Lung (tissue), 12 donors: Measurements from ENCODE around the gene CNGA4. TPM values are rescaled to one million over a fixed set of nuclear protein-coding genes. Genes with fewer than 3 reads are reported as not detected.

Source experiments
- ATAC-seq: fragments of 200-7000 bp; cut with Tn5 transposase; one replicate; pipeline ENCODE4 v1.9.1; 2020; ENCODE audit warnings: moderate number of reproducible peaks; ENCODE audit not compliant: insufficient read depth, low FRiP score
- DNase-seq, 3 donors: peaks; one replicate each; pipeline ENCODE4 v3.0.0-alpha.2; 2013 to 2017
- H3K27ac ChIP-seq, 2 donors: one replicate each; pipeline ENCODE4 v1.5.1; 2013; ENCODE audit warnings: mild to moderate bottlenecking in 2 of 2, moderate library complexity in 2 of 2, control low read depth in 1 of 2, inconsistent platforms in 1 of 2, low read depth in 1 of 2, low read length in 1 of 2
- H3K27me3 ChIP-seq, 3 donors: one replicate each; pipeline ENCODE4 v1.5.1; 2013; ENCODE audit warnings: low read length in 2 of 3; ENCODE audit not compliant: control insufficient read depth in 3 of 3, insufficient read depth in 3 of 3
- H3K36me3 ChIP-seq, 4 donors: one replicate each; pipeline ENCODE4 v1.5.1; 2013; ENCODE audit warnings: low read length in 4 of 4, mild to moderate bottlenecking in 1 of 4, moderate library complexity in 1 of 4; ENCODE audit not compliant: control insufficient read depth in 4 of 4, insufficient read depth in 4 of 4
- H3K4me1 ChIP-seq, 5 donors: one replicate each; pipeline ENCODE4 v1.5.1; 2013; ENCODE audit warnings: low read length in 5 of 5, mild to moderate bottlenecking in 2 of 5, moderate library complexity in 1 of 5; ENCODE audit not compliant: control insufficient read depth in 5 of 5, insufficient read depth in 5 of 5
- H3K4me3 ChIP-seq: one replicate; pipeline ENCODE4 v1.5.1; 2013; ENCODE audit warnings: mild to moderate bottlenecking, control low read depth, moderate library complexity
- H3K9ac ChIP-seq, 2 donors: one replicate each; pipeline ENCODE4 v1.5.1; 2013; ENCODE audit warnings: low read length in 2 of 2, control low read depth in 1 of 2; ENCODE audit not compliant: insufficient read depth in 1 of 2
- H3K9me3 ChIP-seq, 4 donors: one replicate each; pipeline ENCODE4 v1.5.1; 2013; ENCODE audit warnings: low read length in 3 of 4, mild to moderate bottlenecking in 1 of 4, moderate library complexity in 1 of 4; ENCODE audit not compliant: control insufficient read depth in 4 of 4, insufficient read depth in 3 of 4
- CTCF ChIP-seq: IDR thresholded peaks from 2 replicates; pipeline ENCODE4 v1.5.1; 2012; ENCODE audit warnings: mild to moderate bottlenecking; ENCODE audit errors: control extremely low read depth, extremely low read depth
- WGBS, 2 donors: extraction: QIAGEN DNeasy Blood & Tissue Kit; methylation state at CpG; one replicate each; pipeline ENCODE4 v1.1.7; 2013; 5-methylcytosine and 5-hydroxymethylcytosine counted together
- polyA plus RNA-seq, 2 donors: library from polyadenylated mRNA; stranded (reverse); fragments of 200-250 nt; gene quantifications; one replicate each; pipeline ENCODE4 v1.2.1, GENCODE V29; 2013
- total RNA-seq, 2 donors: library from RNA; depleted of rRNA in 1 of 2; stranded (reverse); fragments of >200 nt in 1 of 2; gene quantifications; one replicate each; pipeline ENCODE4 v1.2.1, GENCODE V29; 2014 to 2021
- donor health status: control.
- donor health status: control.
- donor health status: Bipolar disorder and iron deficiency.
- donor health status: healthy.
- donor health status: DM: yes; HTN: yes; CAD: no.

Gene CNGA4
- total and polyA plus RNA-seq, 4 donors, result 0.85 to 12.0 (median 4.6) TPM

DNA sequence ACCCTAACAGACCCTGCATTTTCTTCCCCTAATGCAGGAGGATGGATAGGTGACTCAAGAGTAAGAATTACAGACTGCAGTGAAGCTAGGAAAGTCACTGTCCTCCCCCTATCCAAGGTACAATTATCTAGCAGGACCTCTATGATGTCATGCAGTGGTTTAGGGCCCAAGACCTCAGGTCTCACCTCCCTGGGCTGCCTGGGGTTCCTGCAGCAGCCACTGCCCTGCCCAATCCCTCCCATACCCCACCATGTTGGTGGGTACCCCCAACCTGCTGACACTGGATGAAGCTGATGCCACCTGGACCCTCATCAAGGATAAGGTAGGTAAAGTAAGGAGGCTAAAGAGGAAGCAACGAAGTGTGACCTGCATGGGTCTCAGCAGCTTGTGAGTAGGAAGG is 33.5 kb upstream of the CNGA4 start, which contains the start of gene C11orf42:
C11orf42 (plus strand) TSS at position 192 of the 400 bp plus-strand sequence; CDS start at position 251, 59 bp downstream.
- Histone ChIP-seq H3K27me3 (no peaks in the 10 kb centered on the region), H3K27ac (no peak within 1 kb of the TSS), H3K9me3 (no peaks in the 10 kb centered on the region), H3K9ac (no peak within 1 kb of the TSS), H3K4me1 (no peaks in the 10 kb centered on the region), H3K4me3 (no peak within 1 kb of the TSS), H3K36me3 (peaks cover 3 to 14% (median 13%) of the 10 kb centered on the region in 4 donors)
- WGBS, 2 donors, result 91 to 94% methylated on average over 1 of the region's 1 CpG
- ATAC-seq (no peak), DNase-seq (no peak)
- TF ChIP-seq CTCF, result no peak

GRCh38 chr11:6206456-6207180 is 32.3 kb upstream of the CNGA4 start:
- no peaks in the 10 kb centered on the region for H3K4me1 ChIP-seq
- no peak for DNase-seq
- 77 to 83% methylated on average over 3 of the region's 3 CpGs for WGBS, 2 donors
- no peaks in the 10 kb centered on the region for H3K9me3 ChIP-seq
- no peak overlapping the region for H3K9ac ChIP-seq
- ATAC-seq, result no peak
- H3K36me3 ChIP-seq, result peaks cover 9 to 25% (median 16%) of the 10 kb centered on the region in 4 donors
- H3K4me3 ChIP-seq, result no peak overlapping the region
- no peak overlapping the region for H3K27ac ChIP-seq
- no peak for TF ChIP-seq CTCF
- H3K27me3 ChIP-seq, result no peaks in the 10 kb centered on the region

GRCh38 chr11:6209801-6210200 is 29.1 kb upstream of the CNGA4 start:
- H3K9me3 ChIP-seq, result no peaks in the 10 kb centered on the region
- no peak overlapping the region for H3K27ac ChIP-seq
- H3K27me3 ChIP-seq, result no peaks in the 10 kb centered on the region
- no peak for ATAC-seq
- peaks cover 19 to 36% (median 27%) of the 10 kb centered on the region in 4 donors for H3K36me3 ChIP-seq
- H3K9ac ChIP-seq, result no peak overlapping the region
- H3K4me3 ChIP-seq, result no peak overlapping the region
- 97 to 98% methylated on average over 12 of the region's 12 CpGs for WGBS, 2 donors
- H3K4me1 ChIP-seq, result no peaks in the 10 kb centered on the region
- no peak for TF ChIP-seq CTCF
- DNase-seq, result no peak
